ENCODE measurements around the gene DSCAML1. TPM values are rescaled to one million over a fixed set of nuclear protein-coding genes. Genes with fewer than 3 reads are reported as not detected.

DSCAML1 gene
- total RNA-seq, 1 donor from 2014 or later, result 0.16 TPM

- Histone ChIP-seq H2AFZ (ENCODE audit: low read depth, low read length) (no peak overlapping the region), H3K9me3 (ENCODE audit: insufficient read depth, low read depth, low read length) (no peaks in the 10 kb centered on the region), H4K20me1 (ENCODE audit: insufficient read depth, low read length) (no peaks in the 10 kb centered on the region), H3K27ac (ENCODE audit: low read depth, low read length) (no peak overlapping the region), H3K36me3 (ENCODE audit: insufficient read depth, low read length) (no peaks in the 10 kb centered on the region), H3K79me2 (ENCODE audit: insufficient read depth, low read length) (no peaks in the 10 kb centered on the region), H3K9ac (ENCODE audit: low read length) (no peak overlapping the region), H3K4me1 (ENCODE audit: insufficient read depth, low read length) (no peaks in the 10 kb centered on the region), H3K4me3 (ENCODE audit: insufficient read depth, low read depth, low read length) (no peak overlapping the region), H3K27me3 (ENCODE audit: insufficient read depth, low read length) (peaks cover 3% of the 10 kb centered on the region), H3K4me2 (ENCODE audit: low read length) (no peak overlapping the region)
- H3K4me3 Mint-ChIP-seq (ENCODE audit: unreplicated experiment), result peak overlapping the region; percentile 14
- H3K36me3 Mint-ChIP-seq (ENCODE audit: low read depth, unreplicated experiment), result peaks cover 2% of the 10 kb centered on the region
- H3K27ac Mint-ChIP-seq (ENCODE audit: unreplicated experiment), result peak overlapping the region; percentile 92
- H3K9me3 Mint-ChIP-seq (ENCODE audit: unreplicated experiment), result peaks cover 8% of the 10 kb centered on the region
- no peak for DNase-seq (ENCODE audit: low read depth)
- H3K27me3 Mint-ChIP-seq (ENCODE audit: low read depth, unreplicated experiment), result peaks cover 73% of the 10 kb centered on the region
- TF ChIP-seq, protein P1, sequence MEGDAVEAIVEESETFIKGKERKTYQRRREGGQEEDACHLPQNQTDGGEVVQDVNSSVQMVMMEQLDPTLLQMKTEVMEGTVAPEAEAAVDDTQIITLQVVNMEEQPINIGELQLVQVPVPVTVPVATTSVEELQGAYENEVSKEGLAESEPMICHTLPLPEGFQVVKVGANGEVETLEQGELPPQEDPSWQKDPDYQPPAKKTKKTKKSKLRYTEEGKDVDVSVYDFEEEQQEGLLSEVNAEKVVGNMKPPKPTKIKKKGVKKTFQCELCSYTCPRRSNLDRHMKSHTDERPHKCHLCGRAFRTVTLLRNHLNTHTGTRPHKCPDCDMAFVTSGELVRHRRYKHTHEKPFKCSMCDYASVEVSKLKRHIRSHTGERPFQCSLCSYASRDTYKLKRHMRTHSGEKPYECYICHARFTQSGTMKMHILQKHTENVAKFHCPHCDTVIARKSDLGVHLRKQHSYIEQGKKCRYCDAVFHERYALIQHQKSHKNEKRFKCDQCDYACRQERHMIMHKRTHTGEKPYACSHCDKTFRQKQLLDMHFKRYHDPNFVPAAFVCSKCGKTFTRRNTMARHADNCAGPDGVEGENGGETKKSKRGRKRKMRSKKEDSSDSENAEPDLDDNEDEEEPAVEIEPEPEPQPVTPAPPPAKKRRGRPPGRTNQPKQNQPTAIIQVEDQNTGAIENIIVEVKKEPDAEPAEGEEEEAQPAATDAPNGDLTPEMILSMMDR (IDR thresholded peaks at IDR 0.05; ENCODE audit: insufficient read depth, low read depth, low read length), result no peak
- TF ChIP-seq EZH2 (IDR thresholded peaks at IDR 0.05; ENCODE audit: insufficient read depth, low read length), result no peak
- H3K4me1 Mint-ChIP-seq (ENCODE audit: low read depth, unreplicated experiment), result peaks cover 20% of the 10 kb centered on the region
- FAIRE-seq, result no peak
These were observed 249.1 kb downstream of the DSCAML1 start for GRCh38 chr11:117547946-117548345.

DNA sequence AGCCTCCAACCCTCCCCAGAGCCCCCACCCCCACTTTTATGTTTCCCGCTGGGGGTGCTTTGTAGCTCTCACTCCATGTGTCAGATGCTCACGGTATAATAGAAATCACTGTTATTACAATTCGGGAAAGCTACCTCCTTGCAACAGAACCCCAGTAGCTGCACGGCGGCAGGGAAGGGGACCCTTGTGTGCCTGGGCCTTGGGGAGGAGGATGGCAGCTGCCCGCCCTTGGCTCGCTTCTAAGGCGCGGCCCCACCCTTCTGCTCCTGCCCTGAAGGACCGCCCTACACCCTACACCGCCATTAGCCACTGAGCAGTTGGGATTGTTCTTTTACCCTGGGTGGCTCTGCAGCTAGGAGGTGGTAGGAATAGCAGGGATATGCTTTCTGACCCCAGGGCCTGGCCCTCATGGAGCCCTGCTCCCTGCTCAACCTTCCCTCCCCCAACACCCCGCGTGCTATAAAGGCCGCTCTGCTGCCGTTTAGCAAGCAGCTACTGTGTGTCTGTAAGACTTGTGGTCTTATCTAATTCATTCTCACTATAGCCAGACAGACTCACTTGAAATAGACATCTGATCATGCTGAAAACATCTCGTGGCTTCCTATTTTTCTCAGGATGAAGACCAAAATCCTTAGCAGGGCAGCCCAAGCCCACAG, 249.7 kb downstream of the DSCAML1 start:
- H2AFZ ChIP-seq (ENCODE audit: low read depth, low read length), result no peak overlapping the region
- H3K27me3 Mint-ChIP-seq (ENCODE audit: low read depth, unreplicated experiment), result peaks cover 72% of the 10 kb centered on the region
- H3K4me3 ChIP-seq (ENCODE audit: insufficient read depth, low read depth, low read length), result no peak overlapping the region
- no peaks in the 10 kb centered on the region for H3K36me3 ChIP-seq (ENCODE audit: insufficient read depth, low read length)
- H3K9me3 ChIP-seq (ENCODE audit: insufficient read depth, low read depth, low read length), result no peaks in the 10 kb centered on the region
- peak overlapping the region; percentile 92 for H3K27ac Mint-ChIP-seq (ENCODE audit: unreplicated experiment)
- no peak overlapping the region for H3K4me2 ChIP-seq (ENCODE audit: low read length)
- no peak for TF ChIP-seq EZH2 (IDR thresholded peaks at IDR 0.05; ENCODE audit: insufficient read depth, low read length)
- H4K20me1 ChIP-seq (ENCODE audit: insufficient read depth, low read length), result no peaks in the 10 kb centered on the region
- no peaks in the 10 kb centered on the region for H3K79me2 ChIP-seq (ENCODE audit: insufficient read depth, low read length)
- peaks cover 3% of the 10 kb centered on the region for H3K27me3 ChIP-seq (ENCODE audit: insufficient read depth, low read length)
- H3K27ac ChIP-seq (ENCODE audit: low read depth, low read length), result no peak overlapping the region
- no peak for FAIRE-seq
- H3K4me1 Mint-ChIP-seq (ENCODE audit: low read depth, unreplicated experiment), result peaks cover 20% of the 10 kb centered on the region
- H3K36me3 Mint-ChIP-seq (ENCODE audit: low read depth, unreplicated experiment), result peaks cover 2% of the 10 kb centered on the region
- no peak overlapping the region for H3K9ac ChIP-seq (ENCODE audit: low read length)
- H3K4me1 ChIP-seq (ENCODE audit: insufficient read depth, low read length), result no peaks in the 10 kb centered on the region
- no peak overlapping the region for H3K4me3 Mint-ChIP-seq (ENCODE audit: unreplicated experiment)
- H3K9me3 Mint-ChIP-seq (ENCODE audit: unreplicated experiment), result peaks cover 10% of the 10 kb centered on the region
- DNase-seq (ENCODE audit: low read depth), result no peak

DNA sequence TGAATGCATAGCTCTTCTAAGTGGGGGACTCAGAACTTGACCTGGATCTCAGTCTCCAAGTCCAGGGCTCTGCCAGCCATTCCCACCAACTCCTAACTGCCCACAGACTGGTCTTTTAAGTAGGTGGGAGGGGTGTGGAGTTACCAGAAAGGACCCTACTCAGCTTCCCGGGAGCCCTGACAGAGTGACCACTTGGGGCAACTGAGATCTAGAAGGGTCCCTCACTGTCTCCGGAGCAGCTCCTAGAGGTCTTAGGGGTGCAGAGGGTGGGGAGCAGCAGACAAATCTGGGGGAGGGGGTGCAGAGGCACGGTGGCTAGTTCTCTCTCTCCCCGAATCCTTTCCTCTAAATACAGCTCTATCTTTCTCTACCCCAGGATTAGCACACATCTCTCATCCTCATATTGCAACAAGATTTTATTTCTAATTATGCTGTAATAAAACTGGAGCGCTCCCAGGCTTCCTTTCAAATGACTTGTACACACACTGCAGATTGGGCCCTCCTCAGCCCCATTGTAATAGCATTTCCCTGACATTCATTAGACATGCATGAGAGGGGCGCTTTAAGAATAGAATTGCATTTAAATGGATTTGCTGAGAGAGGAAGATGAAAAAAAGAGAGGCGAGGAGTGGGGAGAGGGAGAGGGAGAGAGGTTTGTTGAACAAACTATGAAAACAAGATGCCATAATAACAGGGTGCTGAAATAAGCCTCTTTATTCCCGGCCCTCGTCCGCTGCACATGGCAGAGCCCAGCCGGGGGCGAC, 250.4 kb downstream of the DSCAML1 start:
- H3K27me3 ChIP-seq (ENCODE audit: insufficient read depth, low read length), result peaks cover 3% of the 10 kb centered on the region
- H2AFZ ChIP-seq (ENCODE audit: low read depth, low read length), result no peak overlapping the region
- no peak overlapping the region for H3K9ac ChIP-seq (ENCODE audit: low read length)
- no peaks in the 10 kb centered on the region for H4K20me1 ChIP-seq (ENCODE audit: insufficient read depth, low read length)
- Mint-ChIP-seq H3K27me3 (ENCODE audit: low read depth, unreplicated experiment) (peaks cover 71% of the 10 kb centered on the region), H3K4me1 (ENCODE audit: low read depth, unreplicated experiment) (peaks cover 20% of the 10 kb centered on the region), H3K27ac (ENCODE audit: unreplicated experiment) (peak overlapping the region; percentile 41), H3K9me3 (ENCODE audit: unreplicated experiment) (peaks cover 10% of the 10 kb centered on the region), H3K36me3 (ENCODE audit: low read depth, unreplicated experiment) (peaks cover 2% of the 10 kb centered on the region), H3K4me3 (ENCODE audit: unreplicated experiment) (no peak overlapping the region)
- no peaks in the 10 kb centered on the region for H3K9me3 ChIP-seq (ENCODE audit: insufficient read depth, low read depth, low read length)
- no peaks in the 10 kb centered on the region for H3K4me1 ChIP-seq (ENCODE audit: insufficient read depth, low read length)
- H3K4me3 ChIP-seq (ENCODE audit: insufficient read depth, low read depth, low read length), result no peak overlapping the region
- H3K79me2 ChIP-seq (ENCODE audit: insufficient read depth, low read length), result no peaks in the 10 kb centered on the region
- TF ChIP-seq EZH2 (IDR thresholded peaks at IDR 0.05; ENCODE audit: insufficient read depth, low read length), result no peak
- TF ChIP-seq, protein P1 (IDR thresholded peaks at IDR 0.05; ENCODE audit: insufficient read depth, low read depth, low read length), result no peak
- FAIRE-seq (no peak), DNase-seq (ENCODE audit: low read depth) (no peak)
- no peak overlapping the region for H3K27ac ChIP-seq (ENCODE audit: low read depth, low read length)
- H3K36me3 ChIP-seq (ENCODE audit: insufficient read depth, low read length), result no peaks in the 10 kb centered on the region
- H3K4me2 ChIP-seq (ENCODE audit: low read length), result no peak overlapping the region
